H1 (cell line): ENCODE results near the gene MAML3. TPM values are rescaled to one million over a fixed set of nuclear protein-coding genes. Genes with fewer than 3 reads are reported as not detected.

Experiments used
- CTCF ChIA-PET: fragments of 300-600 bp; sonication (Branson Sonifier 250); formaldehyde crosslinking; loops from one replicate; lab custom pipeline; 2021; ENCODE audit not compliant: partially characterized antibody; lab: Charles Lee
- POLR2A ChIA-PET: fragments of 300-600 bp; sonication (Branson Sonifier 250); formaldehyde crosslinking; loops from one replicate; lab custom pipeline; 2021; ENCODE audit warnings: inconsistent platforms; ENCODE audit not compliant: partially characterized antibody; lab: Charles Lee
- DNase-seq, 2 experiments: peaks; one replicate each; pipeline versions ENCODE4 v3.0.0 to v3.0.0-alpha.2; 2010 to 2022; ENCODE audit warnings: low spot score in 2 of 2, low read depth in 1 of 2, mixed read lengths in 1 of 2
- FAIRE-seq: peaks from 2 replicates; lab custom pipeline; 2011; peaks lifted over from hg19 to GRCh38; lab: Jason Lieb, UNC
- H2AFZ ChIP-seq: 2 replicates; pipeline ENCODE4 v1.8.1; 2012; ENCODE audit warnings: low read length, inconsistent platforms
- H2AK5ac ChIP-seq: 2 replicates; pipeline ENCODE4 v1.6.1; 2013; ENCODE audit warnings: low read depth, low read length
- H2BK120ac ChIP-seq: replicated peaks from 2 replicates; pipeline ENCODE3; 2013; ENCODE audit warnings: low read depth, low read length, inconsistent platforms
- H2BK12ac ChIP-seq: 2 replicates; pipeline ENCODE4 v1.6.1; 2013; ENCODE audit warnings: low read depth, low read length
- H2BK15ac ChIP-seq: 2 replicates; pipeline ENCODE4 v1.6.1; 2013; ENCODE audit warnings: low read length
- H2BK20ac ChIP-seq: 2 replicates; pipeline ENCODE4 v1.6.1; 2013; ENCODE audit warnings: low read length
- H2BK5ac ChIP-seq: 2 replicates; pipeline ENCODE4 v1.6.1; 2013; ENCODE audit warnings: low read depth, low read length
- H3K14ac ChIP-seq: 2 replicates; pipeline ENCODE4 v1.6.1; 2013; ENCODE audit warnings: inconsistent platforms; ENCODE audit not compliant: insufficient read length
- H3K18ac ChIP-seq: 2 replicates; pipeline ENCODE4 v1.6.1; 2013; ENCODE audit warnings: low read length; ENCODE audit errors: extremely low read depth
- H3K23ac ChIP-seq: 2 replicates; pipeline ENCODE4 v1.6.1; 2013; ENCODE audit warnings: inconsistent platforms; ENCODE audit not compliant: insufficient read length
- H3K23me2 ChIP-seq: 2 replicates; pipeline ENCODE4 v1.6.1; 2013; ENCODE audit warnings: low read depth, low read length
- H3K27ac ChIP-seq: 2 replicates; pipeline ENCODE4 v1.6.1; 2011; ENCODE audit warnings: low read depth, low read length, inconsistent platforms
- H3K27me3 ChIP-seq, 4 experiments: replicated peaks in 1 of 4; 1 replicate in 1 of 4; 2 replicates in 3 of 4; pipeline versions ENCODE4 v1.6.1 to v1.8.1; 2011 to 2013; ENCODE audit warnings: low read length in 3 of 4, mild to moderate bottlenecking in 3 of 4, inconsistent platforms in 2 of 4, mixed read lengths in 2 of 4, moderate library complexity in 1 of 4; ENCODE audit not compliant: control insufficient read depth in 3 of 4, insufficient read depth in 3 of 4; ENCODE audit errors: extremely low read depth in 1 of 4
- H3K36me3 ChIP-seq, 4 experiments: 2 replicates each; pipeline versions ENCODE4 v1.6.1 to v1.8.1; 2011 to 2013; ENCODE audit warnings: mild to moderate bottlenecking in 4 of 4, low read length in 3 of 4, moderate library complexity in 2 of 4, control low read depth in 1 of 4, inconsistent platforms in 1 of 4; ENCODE audit not compliant: insufficient read depth in 4 of 4, control insufficient read depth in 2 of 4
- H3K4ac ChIP-seq: replicated peaks from 2 replicates; pipeline ENCODE3; 2013; ENCODE audit warnings: low read length, low read depth, mixed read lengths, inconsistent platforms; ENCODE audit not compliant: insufficient read length
- H3K4me1 ChIP-seq, 4 experiments: replicated peaks in 1 of 4; 1 replicate in 1 of 4; 2 replicates in 3 of 4; pipeline versions ENCODE4 v1.6.1 to v1.8.1; 2011 to 2013; ENCODE audit warnings: low read length in 3 of 4, inconsistent platforms in 2 of 4, mixed read lengths in 1 of 4; ENCODE audit not compliant: insufficient read depth in 4 of 4, control insufficient read depth in 3 of 4
- H3K4me2 ChIP-seq, 2 experiments: 2 replicates each; pipeline versions ENCODE4 v1.6.1 to v1.8.1; 2011 to 2013; ENCODE audit warnings: low read depth in 2 of 2, low read length in 2 of 2, control low read depth in 1 of 2, inconsistent platforms in 1 of 2, mild to moderate bottlenecking in 1 of 2; ENCODE audit not compliant: insufficient read depth in 1 of 2
- H3K4me3 ChIP-seq, 4 experiments: fragments of 200-600, 300-600 bp in 1 of 4; sonication (generic), shearing (Covaris generic), sonication (Bioruptor Twin) in 1 of 4; 2 replicates each; pipeline versions ENCODE4 v1.5.1 to v1.8.1; 2011 to 2016; ENCODE audit warnings: low read length in 4 of 4, low read depth in 3 of 4, control low read depth in 2 of 4, inconsistent platforms in 2 of 4, mild to moderate bottlenecking in 2 of 4, mixed read lengths in 1 of 4, moderate library complexity in 1 of 4; ENCODE audit not compliant: insufficient read depth in 2 of 4; ENCODE audit errors: extremely low read depth in 1 of 4
- H3K56ac ChIP-seq: replicated peaks from 2 replicates; pipeline ENCODE3; 2013; ENCODE audit warnings: low read depth, mild to moderate bottlenecking, mixed read lengths, low read length, inconsistent platforms; ENCODE audit not compliant: insufficient read length
- H3K79me1 ChIP-seq: 2 replicates; pipeline ENCODE4 v1.6.1; 2013; ENCODE audit warnings: low read depth, low read length, control low read depth
- H3K79me2 ChIP-seq, 2 experiments: 2 replicates each; pipeline versions ENCODE4 v1.6.1 to v1.8.1; 2012 to 2013; ENCODE audit warnings: low read length in 2 of 2, mild to moderate bottlenecking in 2 of 2, inconsistent platforms in 1 of 2; ENCODE audit not compliant: insufficient read depth in 2 of 2, control insufficient read depth in 1 of 2
- H3K9ac ChIP-seq, 4 experiments: replicated peaks in 1 of 4; 1 replicate in 1 of 4; 2 replicates in 3 of 4; pipeline versions ENCODE4 v1.6.1 to v1.8.1; 2011 to 2013; ENCODE audit warnings: low read depth in 3 of 4, low read length in 3 of 4, control low read depth in 2 of 4, mild to moderate bottlenecking in 2 of 4, moderate library complexity in 2 of 4, inconsistent platforms in 1 of 4; ENCODE audit errors: extremely low read depth in 1 of 4
- H3K9me3 ChIP-seq, 2 experiments: 2 replicates each; pipeline versions ENCODE4 v1.6.1 to v1.8.1; 2012 to 2013; ENCODE audit warnings: mild to moderate bottlenecking in 2 of 2, moderate library complexity in 2 of 2, control low read depth in 1 of 2, inconsistent platforms in 1 of 2, low read depth in 1 of 2, low read length in 1 of 2, mixed read lengths in 1 of 2; ENCODE audit not compliant: insufficient read depth in 2 of 2
- H4K20me1 ChIP-seq, 2 experiments: replicated peaks in 1 of 2; 2 replicates each; pipeline versions ENCODE3 to v1.8.1; 2011 to 2013; ENCODE audit warnings: inconsistent platforms in 2 of 2, low read length in 2 of 2, mild to moderate bottlenecking in 1 of 2; ENCODE audit not compliant: insufficient read depth in 2 of 2, control insufficient read depth in 1 of 2
- H4K5ac ChIP-seq: 2 replicates; pipeline ENCODE4 v1.6.1; 2013; ENCODE audit warnings: low read length, low read depth, mixed read lengths, inconsistent platforms; ENCODE audit not compliant: insufficient read length
- H4K8ac ChIP-seq: 2 replicates; pipeline ENCODE4 v1.8.0; 2013; ENCODE audit warnings: mild to moderate bottlenecking, moderate library complexity, low read length, inconsistent platforms; ENCODE audit not compliant: insufficient read depth; ENCODE audit errors: extremely low read depth
- H4K91ac ChIP-seq: replicated peaks from 2 replicates; pipeline ENCODE3; 2013; ENCODE audit warnings: low read length, mixed read lengths, inconsistent platforms; ENCODE audit not compliant: insufficient read length
- ASH2L ChIP-seq: fragments of 200-600, 300-600 bp; sonication (generic); IDR thresholded peaks from one replicate; pipeline ENCODE4 v1.7.1; 2017; ENCODE audit warnings: low read length
- HDAC6 ChIP-seq: IDR thresholded peaks from one replicate; pipeline ENCODE4 v1.7.1; 2012; ENCODE audit warnings: low read depth, mild to moderate bottlenecking, inconsistent platforms, low read length, moderate library complexity
- SIN3A ChIP-seq, 2 experiments: IDR thresholded peaks in 1 of 2; conservative IDR thresholded peaks in 1 of 2; 2 replicates each; pipeline ENCODE4 v1.6.1; 2011 to 2012; ENCODE audit warnings: low read length in 2 of 2, improper control_type of control experiment in 1 of 2, low read depth in 1 of 2, mild to moderate bottlenecking in 1 of 2
- SIRT6 ChIP-seq: IDR thresholded peaks from one replicate; pipeline ENCODE4 v1.7.1; 2012; ENCODE audit warnings: low read length, inconsistent platforms
- TAF1 ChIP-seq: IDR thresholded peaks from 2 replicates; pipeline ENCODE4 v1.6.1; 2011; ENCODE audit warnings: mild to moderate bottlenecking, low read depth, low read length
- WGBS, 2 experiments: shearing (Covaris generic) in 1 of 2; methylation state at CpG; one replicate each; pipeline versions ENCODE4 v1.1.6 to v1.1.7; 2013 to 2015; ENCODE audit warnings: low lambda C conversion rate in 2 of 2, mixed read lengths in 2 of 2, inconsistent platforms in 1 of 2, low coverage in 1 of 2, missing lambda C conversion rate in 1 of 2; ENCODE audit not compliant: insufficient replicate concordance in 2 of 2, insufficient coverage in 1 of 2, insufficient read length in 1 of 2; ENCODE audit errors: extremely low coverage in 1 of 2, missing lambda C conversion rate in 1 of 2; 5-methylcytosine and 5-hydroxymethylcytosine counted together
- polyA plus RNA-seq, 7 experiments: library from polyadenylated mRNA; depleted of rRNA in 3 of 7; stranded (reverse) in 5 of 7; unstranded in 2 of 7; fragments of >200 nt in 5 of 7; fragments of 200-250 nt in 2 of 7; gene quantifications; 1 replicate in 5 of 7; 2 replicates in 1 of 7; 4 replicates in 1 of 7; pipeline versions ENCODE4 v1.2.1 to v1.2.3, GENCODE V29; 2011 to 2013; ENCODE audit warnings: missing spikeins in 2 of 7, mixed read lengths in 2 of 7
- total RNA-seq: library from RNA; stranded (reverse); fragmentation: NEBNext Ultra II Directional; extraction: Animal tissue kit (Norgen Biotek cat#: 25700); gene quantifications from 2 replicates; pipeline ENCODE4 v1.2.1, GENCODE V29; 2021

MAML3 gene
- total and polyA plus RNA-seq, 2 of the 8 experiments (the other 6 are each of a cell fraction or from before 2014, with no cell fraction given): 2.1 to 5.7 TPM

GRCh38 chr4:139791681-139792080 lies 362.3 kb downstream of the MAML3 start:
- H2BK5ac ChIP-seq: no peak overlapping the region
- H4K91ac ChIP-seq: no peak overlapping the region
- POLR2A ChIA-PET: interaction anchor here (1.3 kb wide), 1 partner anchor 16 kb away, joined by 3 read pairs; no protein-coding TSS in a partner anchor
- H3K36me3 ChIP-seq: no peaks in the 10 kb centered on the region
- no peak overlapping the region for H4K5ac ChIP-seq
- WGBS, 2 experiments: 85% methylated on average over 2 of the region's 2 CpGs; no CpG with 5 or more reads in 1 of the 2 experiments
- H2AK5ac ChIP-seq: no peak overlapping the region
- no peak overlapping the region for H3K27ac ChIP-seq
- H3K4me2 ChIP-seq: no peak overlapping the region
- H2BK120ac ChIP-seq: no peak overlapping the region
- no peaks in the 10 kb centered on the region for H3K23me2 ChIP-seq
- no peak overlapping the region for H2BK15ac ChIP-seq
- H3K27me3 ChIP-seq: no peaks in the 10 kb centered on the region
- DNase-seq: no peak
- H3K4me1 ChIP-seq: peaks cover 0 to 4% (median 1%) of the 10 kb centered on the region in 4 experiments; a peak in 1 of 7 replicates
- no peak for TF ChIP-seq TAF1
- TF ChIP-seq HDAC6: no peak
- no peak for TF ChIP-seq ASH2L
- no peak for TF ChIP-seq SIRT6
- TF ChIP-seq SIN3A (conservative IDR thresholded peaks at IDR 0.05 in 1 of 2, IDR thresholded peaks at IDR 0.05 in 1 of 2; ENCODE audit: low read depth in 1 of 2, low read length in 2 of 2): no peak
- H3K9me3 ChIP-seq: no peaks in the 10 kb centered on the region; a peak in 1 of 4 replicates
- H2AFZ ChIP-seq: no peak overlapping the region
- no peak overlapping the region for H4K8ac ChIP-seq
- H3K56ac ChIP-seq: no peak overlapping the region
- no peak overlapping the region for H2BK20ac ChIP-seq
- no peak for FAIRE-seq
- H2BK12ac ChIP-seq: no peak overlapping the region
- no peak overlapping the region for H3K4me3 ChIP-seq
- H3K9ac ChIP-seq: no peak overlapping the region
- no peaks in the 10 kb centered on the region for H4K20me1 ChIP-seq
- no peaks in the 10 kb centered on the region for H3K79me1 ChIP-seq
- H3K79me2 ChIP-seq: no peaks in the 10 kb centered on the region
- H3K14ac ChIP-seq: no peak overlapping the region
- H3K4ac ChIP-seq: no peak overlapping the region
- CTCF ChIA-PET: interaction anchor here (0.8 to 2.6 kb wide), 6 partner anchors 9 to 539 kb away, joined by 3 to 10 read pairs (median 3); no protein-coding TSS in a partner anchor
- no peak overlapping the region for H3K18ac ChIP-seq
- no peak overlapping the region for H3K23ac ChIP-seq
